Panc1 (cell line): Measurements from ENCODE around the gene TSKS.

Source experiments
- POLR2AphosphoS5 ChIP-seq: IDR thresholded peaks from 2 replicates; pipeline ENCODE4 v1.6.1; 2012; ENCODE audit warnings: mild to moderate bottlenecking, low read depth, low read length, moderate library complexity
- TCF7L2 ChIP-seq: IDR thresholded peaks from 2 replicates; pipeline ENCODE4 v1.6.1; 2011; ENCODE audit warnings: mild to moderate bottlenecking, low read depth, low read length, inconsistent platforms
- TF ChIP-seq, protein P1 (sequence below): fragments of 450-650 bp; IDR thresholded peaks from 2 replicates; pipeline ENCODE4 v1.5.1; 2017; ENCODE audit warnings: mild to moderate bottlenecking
- TF ChIP-seq, protein P2 (sequence below), 2 experiments: IDR thresholded peaks; 2 replicates each; pipeline ENCODE4 v1.6.1; 2011 to 2012; ENCODE audit warnings: low read depth in 2 of 2, control low read depth in 1 of 2, low read length in 1 of 2, mild to moderate bottlenecking in 1 of 2, moderate library complexity in 1 of 2; ENCODE audit not compliant: insufficient read depth in 1 of 2

DNA sequence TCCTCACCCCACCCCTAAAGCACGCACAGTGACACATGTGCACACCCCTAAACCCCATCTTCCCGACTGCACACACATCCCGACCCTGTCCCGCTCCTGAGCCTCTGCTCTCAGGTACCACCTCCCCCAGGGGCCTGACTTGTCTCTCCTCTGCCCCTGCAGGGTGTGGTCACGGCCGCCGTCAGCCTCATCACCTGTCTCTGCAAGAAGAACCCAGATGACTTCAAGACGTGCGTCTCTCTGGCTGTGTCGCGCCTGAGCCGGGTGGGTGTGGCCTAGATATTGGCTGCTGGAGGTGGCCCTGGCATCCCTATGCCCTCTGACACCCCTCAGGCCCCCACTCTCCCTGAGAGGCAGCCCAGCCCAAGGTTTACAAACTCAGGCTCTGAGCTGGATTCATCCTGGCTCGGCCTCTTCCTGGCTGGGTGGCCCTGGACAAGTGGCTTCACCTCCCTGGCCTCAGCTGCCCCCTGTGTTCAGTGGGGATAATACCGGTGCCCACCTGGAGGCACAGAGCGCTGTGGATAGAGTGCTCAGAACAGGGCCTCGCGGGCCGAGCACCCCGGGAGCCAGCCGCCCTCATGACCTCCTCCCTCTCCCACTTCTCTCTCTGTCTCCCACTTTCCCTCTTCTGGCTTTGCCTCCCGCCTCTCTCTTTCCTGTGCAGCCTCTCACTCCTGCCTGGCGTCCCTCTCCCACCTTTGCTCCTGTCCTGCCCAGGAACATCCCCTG lies 29.9 kb upstream of the TSKS start:
- TF ChIP-seq, protein P1, sequence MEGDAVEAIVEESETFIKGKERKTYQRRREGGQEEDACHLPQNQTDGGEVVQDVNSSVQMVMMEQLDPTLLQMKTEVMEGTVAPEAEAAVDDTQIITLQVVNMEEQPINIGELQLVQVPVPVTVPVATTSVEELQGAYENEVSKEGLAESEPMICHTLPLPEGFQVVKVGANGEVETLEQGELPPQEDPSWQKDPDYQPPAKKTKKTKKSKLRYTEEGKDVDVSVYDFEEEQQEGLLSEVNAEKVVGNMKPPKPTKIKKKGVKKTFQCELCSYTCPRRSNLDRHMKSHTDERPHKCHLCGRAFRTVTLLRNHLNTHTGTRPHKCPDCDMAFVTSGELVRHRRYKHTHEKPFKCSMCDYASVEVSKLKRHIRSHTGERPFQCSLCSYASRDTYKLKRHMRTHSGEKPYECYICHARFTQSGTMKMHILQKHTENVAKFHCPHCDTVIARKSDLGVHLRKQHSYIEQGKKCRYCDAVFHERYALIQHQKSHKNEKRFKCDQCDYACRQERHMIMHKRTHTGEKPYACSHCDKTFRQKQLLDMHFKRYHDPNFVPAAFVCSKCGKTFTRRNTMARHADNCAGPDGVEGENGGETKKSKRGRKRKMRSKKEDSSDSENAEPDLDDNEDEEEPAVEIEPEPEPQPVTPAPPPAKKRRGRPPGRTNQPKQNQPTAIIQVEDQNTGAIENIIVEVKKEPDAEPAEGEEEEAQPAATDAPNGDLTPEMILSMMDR, result no peak
- no peak for TF ChIP-seq TCF7L2
- TF ChIP-seq, protein P2, sequence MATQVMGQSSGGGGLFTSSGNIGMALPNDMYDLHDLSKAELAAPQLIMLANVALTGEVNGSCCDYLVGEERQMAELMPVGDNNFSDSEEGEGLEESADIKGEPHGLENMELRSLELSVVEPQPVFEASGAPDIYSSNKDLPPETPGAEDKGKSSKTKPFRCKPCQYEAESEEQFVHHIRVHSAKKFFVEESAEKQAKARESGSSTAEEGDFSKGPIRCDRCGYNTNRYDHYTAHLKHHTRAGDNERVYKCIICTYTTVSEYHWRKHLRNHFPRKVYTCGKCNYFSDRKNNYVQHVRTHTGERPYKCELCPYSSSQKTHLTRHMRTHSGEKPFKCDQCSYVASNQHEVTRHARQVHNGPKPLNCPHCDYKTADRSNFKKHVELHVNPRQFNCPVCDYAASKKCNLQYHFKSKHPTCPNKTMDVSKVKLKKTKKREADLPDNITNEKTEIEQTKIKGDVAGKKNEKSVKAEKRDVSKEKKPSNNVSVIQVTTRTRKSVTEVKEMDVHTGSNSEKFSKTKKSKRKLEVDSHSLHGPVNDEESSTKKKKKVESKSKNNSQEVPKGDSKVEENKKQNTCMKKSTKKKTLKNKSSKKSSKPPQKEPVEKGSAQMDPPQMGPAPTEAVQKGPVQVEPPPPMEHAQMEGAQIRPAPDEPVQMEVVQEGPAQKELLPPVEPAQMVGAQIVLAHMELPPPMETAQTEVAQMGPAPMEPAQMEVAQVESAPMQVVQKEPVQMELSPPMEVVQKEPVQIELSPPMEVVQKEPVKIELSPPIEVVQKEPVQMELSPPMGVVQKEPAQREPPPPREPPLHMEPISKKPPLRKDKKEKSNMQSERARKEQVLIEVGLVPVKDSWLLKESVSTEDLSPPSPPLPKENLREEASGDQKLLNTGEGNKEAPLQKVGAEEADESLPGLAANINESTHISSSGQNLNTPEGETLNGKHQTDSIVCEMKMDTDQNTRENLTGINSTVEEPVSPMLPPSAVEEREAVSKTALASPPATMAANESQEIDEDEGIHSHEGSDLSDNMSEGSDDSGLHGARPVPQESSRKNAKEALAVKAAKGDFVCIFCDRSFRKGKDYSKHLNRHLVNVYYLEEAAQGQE (IDR thresholded peaks at IDR 0.05; ENCODE audit: insufficient read depth in 1 of 2, low read depth in 2 of 2, low read length in 1 of 2), result no peak
- TF ChIP-seq POLR2AphosphoS5, result no peak
